GM18858 (cell line): ENCODE data around the gene AFF3.

ENCODE experiments used
- ATAC-seq: cut with Tn5 transposase; IDR thresholded peaks from one replicate; pipeline ENCODE4 v1.9.1; 2021; ENCODE audit not compliant: unreplicated experiment

Gene AFF3

DNA sequence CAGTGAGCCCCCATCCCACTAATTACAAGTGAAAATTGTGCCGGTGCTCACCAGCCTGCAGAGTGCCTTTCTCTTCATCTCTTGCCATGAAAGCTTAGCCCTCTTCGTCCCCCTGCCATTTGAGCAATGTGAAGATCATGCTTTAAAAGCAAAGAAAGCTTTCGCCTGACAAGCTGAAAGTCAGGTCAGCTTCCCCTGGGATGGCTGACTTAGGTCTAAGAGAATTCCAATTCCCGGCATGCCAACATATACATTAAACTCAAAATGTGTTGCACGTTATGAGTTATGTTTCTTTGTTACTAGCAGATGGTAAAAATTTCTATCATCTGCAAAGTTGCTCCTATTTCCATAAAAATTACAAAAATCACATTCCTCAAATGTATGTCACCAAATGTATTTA lies 129.8 kb downstream of the AFF3 start:
- ATAC-seq = no peak

DNA sequence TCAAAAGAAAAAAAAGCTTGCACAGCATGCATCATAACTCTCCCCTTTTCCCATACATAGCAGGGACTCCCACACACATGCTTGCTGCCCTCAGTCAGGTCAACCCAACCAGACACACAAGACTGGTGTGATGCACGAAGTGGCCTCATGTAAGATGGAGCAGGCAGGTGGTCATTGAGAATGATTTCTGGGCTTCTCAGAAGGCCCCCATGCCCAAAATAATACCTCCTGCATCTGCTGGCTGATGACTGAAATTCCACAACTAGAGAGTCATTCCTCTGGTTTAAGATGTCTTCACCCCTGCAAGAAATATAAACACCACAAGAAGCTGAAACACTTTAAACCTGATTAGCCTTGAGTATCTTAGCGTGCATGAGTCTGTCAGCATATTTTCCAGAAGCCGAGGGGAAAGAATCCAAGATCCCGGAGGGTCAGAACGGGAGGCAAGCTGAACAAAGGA lies 131.1 kb downstream of the AFF3 start:
- ATAC-seq = no peak

DNA sequence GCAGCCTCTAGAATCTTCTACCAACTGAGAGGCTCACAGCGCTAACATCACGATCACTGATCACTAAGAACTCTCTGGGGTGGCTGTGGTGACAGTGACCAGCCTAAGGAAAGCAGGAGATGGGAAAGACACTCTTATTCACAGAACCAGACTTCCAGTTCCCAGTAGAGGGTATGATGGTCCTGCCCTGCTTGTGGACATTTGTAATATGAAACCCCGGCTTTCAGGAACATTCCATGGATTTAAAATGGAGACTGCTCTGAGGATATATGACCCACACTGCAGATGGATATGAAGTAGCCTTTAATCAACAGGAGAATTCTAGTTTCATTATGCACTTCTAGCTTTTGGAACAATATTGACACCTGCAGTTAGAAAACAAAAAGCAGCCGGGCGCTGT lies 131.8 kb downstream of the AFF3 start:
- no peak for ATAC-seq

DNA sequence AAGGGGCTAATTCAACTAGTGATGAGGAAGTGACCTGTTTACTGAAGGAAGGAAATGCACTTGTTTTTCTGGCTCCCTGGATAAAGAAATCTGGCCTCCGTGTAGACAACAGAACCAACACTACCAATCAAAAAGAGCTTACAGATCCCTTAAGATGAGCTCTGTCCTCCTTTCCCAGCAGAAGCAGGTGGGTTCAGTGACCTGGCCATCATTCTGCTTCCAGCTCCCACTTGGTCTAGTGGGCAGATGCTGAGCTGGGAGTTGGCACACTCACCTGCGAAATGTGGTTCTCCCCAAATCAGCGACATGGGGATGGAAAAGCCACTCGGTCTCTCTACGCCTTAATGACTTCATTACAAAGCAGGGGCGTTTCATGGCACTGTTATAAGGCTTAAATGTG lies 132.6 kb downstream of the AFF3 start:
- no peak for ATAC-seq

DNA sequence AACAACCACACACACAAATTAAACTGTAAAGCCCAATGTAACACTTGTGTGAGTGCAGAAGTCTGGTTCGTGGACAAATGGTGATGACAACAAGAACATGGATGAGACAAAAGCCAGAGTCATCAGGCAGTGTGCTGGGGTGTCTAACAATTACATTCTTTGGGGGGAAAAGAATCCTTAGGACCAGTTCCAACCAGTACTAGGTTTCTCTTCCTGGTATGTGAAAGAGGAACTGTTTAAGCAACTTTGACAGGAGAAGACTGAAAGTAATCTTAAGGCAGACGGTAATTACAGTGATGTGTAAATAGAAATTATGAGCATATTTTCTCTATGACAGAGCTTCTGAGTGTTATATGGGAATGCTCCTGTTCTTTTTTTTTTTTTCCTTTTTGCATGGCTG lies 133.4 kb downstream of the AFF3 start:
- no peak for ATAC-seq

DNA sequence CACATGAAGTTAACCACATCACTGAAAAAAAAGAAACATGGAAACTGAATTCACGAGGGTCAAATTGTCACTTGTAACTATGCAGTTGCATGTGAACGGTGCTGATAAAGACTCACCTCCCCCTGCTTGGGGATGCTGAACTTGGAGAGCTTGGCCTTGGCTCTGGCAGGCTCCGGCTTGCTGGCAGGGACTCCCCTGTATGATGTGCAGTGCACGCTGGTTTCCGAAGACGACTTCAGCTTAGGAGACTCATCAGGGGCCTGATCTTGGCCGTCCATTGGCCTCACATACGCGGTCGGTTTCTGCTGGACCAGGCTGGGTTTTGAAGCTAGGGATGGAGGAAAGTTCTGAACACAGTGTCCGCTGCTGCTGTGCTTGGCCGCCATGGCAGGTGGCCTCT lies 135.9 kb downstream of the AFF3 start:
- no peak for ATAC-seq

DNA sequence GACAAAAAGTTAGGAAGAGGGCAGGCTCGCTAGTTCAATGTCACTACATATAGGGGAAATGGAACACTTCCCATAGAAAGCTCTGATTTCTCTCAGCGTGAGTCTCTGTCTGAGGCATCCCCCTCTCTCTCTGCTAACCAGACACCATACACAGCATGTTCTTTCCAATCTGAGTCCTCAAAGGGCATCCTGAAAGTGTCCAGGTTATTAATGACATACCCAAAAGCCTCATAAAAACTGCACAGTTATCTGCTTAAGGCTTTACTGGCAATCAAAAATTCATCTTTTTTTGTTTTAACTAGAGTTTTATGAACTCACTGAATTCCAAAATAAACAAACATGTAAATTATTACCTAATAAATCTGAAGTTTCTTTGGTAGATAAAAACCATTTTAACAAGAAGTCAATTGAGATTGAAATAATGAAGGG lies 137.4 kb downstream of the AFF3 start:
- ATAC-seq = no peak

DNA sequence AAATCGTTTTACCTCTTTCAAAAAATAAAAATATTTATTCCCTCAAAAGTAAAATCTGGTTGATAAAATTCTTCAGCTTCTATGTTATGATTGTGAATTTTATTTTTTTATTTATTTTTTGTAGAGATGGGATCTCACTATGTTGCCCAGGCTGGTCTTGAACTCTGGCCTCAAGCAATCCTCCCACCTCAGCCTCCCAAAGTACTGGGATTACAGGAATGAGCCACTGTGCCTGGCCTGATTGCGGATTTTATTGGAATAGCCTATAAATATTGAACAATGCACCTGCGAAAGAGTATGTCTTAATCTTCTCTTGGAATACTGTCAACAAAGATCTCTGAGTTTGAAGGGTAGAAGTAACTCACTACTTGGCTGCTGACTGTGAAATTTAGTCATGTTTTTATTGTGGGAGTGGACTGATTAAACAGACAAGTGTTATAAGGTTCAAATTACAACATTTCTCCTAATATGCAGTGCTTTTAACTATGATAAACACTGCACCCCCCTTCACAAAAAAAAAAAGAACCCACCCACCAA lies 138.0 kb downstream of the AFF3 start:
- no peak for ATAC-seq

DNA sequence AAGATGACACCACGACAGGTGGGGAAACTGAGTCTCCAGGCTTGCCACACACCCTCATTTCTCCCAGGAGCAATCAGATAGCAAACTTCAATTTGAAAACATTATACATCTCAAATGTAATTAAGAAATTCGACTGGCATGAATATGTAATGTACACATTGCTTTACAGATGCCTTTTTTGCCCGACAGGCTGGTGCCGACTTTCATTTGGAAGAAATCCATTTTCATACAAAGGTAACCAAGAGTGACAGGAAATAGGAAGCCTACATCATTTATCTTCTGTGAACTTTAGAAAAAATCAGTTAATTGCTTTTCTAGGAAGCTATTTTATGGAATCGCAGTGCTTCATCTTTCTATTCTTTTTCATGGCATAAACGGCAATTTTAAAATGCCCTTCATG lies 140.3 kb downstream of the AFF3 start:
- no peak for ATAC-seq

DNA sequence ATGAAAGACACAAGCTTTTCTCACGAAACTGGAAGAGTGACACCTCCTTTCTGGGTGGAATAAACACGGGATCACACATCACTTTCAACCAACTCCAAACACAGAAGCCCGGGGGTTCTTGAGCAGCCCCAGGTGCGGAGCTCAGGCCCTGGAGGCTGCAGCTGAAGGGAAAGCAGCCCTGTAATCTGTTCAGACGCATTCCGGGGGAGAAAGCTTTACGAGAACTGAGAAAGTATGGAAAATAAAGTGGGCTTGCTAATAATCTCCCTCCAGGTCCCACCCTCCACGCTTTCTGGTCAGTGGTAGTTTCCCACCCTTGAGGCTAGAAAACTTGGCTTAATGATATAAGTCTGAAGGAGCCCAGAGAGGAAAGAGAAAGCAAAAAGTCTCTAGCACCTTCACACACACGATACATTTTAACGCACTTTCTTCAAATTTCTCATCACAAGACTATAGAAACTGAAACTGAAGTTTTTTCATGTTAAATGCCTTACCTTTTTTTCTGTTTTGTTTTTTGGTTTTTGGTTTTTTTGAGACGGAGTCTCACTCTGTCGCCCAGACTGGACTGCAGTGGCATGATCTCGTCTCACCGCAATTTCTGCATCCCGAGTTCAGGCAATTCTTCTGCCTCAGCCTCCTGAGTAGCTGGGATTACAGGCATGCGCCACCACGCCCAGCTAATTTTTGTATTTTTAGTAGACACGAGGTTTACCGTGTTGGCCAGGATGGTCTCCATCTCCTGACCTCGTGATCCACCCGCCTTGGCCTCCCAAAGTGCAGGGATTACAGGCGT lies 141.3 kb downstream of the AFF3 start:
- no peak for ATAC-seq

DNA sequence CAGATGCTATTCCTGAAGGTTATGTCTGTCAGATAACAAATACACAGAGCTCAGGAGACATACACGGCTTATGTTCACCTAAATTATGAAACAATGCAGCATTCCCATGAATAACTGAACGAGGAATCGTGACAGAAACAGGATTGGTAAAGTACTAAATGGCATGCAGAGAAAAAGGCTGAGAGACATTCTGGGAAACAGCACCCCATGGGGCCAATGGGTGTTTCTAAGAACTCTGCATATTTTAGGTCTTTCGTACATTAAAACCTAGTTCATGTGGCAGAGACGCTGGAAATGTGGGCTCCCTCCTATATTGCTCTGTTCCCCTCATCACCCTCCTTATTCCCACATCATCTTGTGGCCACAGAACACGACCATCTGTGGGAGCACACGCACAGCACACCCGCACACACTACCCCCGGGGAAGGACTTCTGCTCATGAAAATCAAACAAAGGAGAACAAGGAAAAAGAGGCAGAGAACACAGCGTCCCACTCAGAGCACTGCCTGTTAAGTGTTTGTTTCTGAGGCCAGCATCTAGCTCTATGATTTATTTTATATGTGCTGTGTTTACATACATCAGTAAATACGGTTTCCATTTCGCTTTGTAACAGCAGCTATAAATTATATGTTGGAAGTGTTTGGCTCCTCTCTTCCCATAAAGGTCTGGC lies 143.6 kb downstream of the AFF3 start:
- ATAC-seq = no peak

DNA sequence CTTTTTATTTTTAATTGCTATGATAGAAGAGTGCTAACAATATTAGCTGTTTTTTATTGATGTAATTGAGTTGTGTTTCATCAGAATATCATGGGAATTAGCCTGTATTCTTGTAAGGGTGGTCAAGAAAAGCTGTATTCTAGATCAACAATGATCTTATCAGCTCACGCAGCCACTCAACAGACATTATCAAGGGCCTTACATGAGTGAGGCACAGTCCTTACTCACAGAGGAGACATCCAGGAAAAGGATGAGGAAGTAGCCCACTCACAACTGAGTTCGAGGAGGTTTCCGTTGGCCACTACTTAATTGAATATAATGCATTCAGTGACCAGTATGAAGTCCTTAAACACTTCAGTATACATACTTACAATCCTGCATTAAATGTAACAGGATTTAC lies 152.5 kb downstream of the AFF3 start:
- ATAC-seq = no peak

DNA sequence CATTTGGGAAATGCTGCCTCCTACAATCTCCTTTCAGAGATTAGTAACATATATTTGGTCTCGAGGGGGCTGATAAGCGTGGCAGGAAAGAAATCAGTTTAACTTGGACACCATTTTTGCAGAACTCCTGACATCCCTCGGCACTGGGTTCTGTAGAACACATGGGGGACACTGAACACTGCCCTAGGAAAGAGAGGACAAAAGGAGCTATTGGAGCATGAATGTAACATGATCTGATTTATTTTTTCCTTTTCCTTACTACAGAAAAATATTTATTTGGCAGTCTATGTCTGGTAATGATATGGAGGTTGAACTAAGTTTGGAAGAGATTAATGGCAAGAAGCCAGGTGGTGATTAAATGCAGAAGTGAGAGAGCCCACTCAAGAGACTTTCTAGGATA lies 153.8 kb downstream of the AFF3 start:
- no peak for ATAC-seq

DNA sequence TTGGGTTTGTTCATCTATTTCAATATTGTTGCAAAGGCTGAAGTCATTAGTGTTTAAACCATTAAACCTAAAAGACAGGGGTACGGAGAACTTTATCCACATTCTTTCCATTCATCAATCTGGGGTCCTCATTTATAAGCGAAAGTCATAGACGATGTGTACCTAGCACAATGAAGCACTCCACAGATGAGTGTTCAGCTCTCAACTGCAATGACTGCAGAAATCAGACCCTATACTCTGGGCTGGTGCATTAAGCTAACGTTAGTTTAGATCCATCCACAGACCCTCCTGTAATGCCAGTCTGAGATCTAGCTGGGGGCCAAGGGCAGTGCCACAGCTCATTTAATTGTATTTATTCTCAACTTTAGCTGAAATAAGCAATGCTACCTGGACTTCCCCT lies 155.2 kb downstream of the AFF3 start:
- ATAC-seq = no peak

DNA sequence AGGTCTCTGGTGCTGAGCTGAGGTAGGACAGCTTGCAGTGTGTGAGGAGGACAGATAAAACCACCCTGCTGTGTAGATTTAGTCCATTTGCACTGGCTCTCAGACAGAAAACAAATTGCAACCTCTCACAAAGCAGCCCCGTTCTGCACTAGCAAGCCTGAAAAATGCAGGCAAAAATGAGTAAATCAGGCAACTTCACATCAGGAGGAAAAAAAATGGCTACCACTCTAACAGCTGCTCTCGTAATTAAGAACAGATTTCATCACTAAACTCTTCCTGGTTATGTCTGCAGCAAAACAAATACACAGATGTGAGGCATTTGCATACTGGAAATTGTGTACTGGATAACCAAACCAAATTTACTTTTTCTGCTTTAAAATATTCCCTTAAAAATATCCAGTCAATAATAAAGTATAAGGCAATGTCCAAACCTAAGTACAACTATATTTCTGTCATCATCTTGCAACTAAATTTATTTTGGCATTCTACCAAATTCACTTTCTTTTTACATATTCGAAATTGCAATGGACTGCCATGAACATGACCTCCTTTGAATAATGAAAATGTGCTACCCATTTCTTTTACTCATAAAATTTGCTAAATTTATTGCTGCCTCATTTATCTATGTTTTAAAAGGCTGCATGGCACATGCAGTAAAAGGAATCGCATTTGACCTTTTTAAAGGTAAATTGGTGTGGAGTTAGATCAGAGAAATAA lies 157.4 kb downstream of the AFF3 start:
- no peak for ATAC-seq

DNA sequence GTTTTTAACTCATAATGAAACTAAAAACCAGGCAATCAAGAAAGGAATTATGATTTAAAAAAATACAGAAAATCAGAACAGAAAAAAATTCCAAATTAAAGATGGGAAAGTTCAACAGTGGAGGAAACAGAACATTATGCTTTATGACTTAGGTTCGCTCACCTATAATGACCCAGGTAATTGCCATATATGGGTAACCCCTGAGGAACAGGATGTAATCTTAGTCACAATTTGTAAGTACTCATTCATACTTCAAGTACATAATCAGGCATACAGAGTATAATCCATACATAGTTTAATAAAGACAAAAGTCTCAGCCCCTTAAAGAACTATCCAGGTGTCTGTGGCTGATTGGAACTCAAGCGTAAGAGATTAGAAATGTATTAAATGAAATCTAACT lies 159.6 kb downstream of the AFF3 start:
- no peak for ATAC-seq

DNA sequence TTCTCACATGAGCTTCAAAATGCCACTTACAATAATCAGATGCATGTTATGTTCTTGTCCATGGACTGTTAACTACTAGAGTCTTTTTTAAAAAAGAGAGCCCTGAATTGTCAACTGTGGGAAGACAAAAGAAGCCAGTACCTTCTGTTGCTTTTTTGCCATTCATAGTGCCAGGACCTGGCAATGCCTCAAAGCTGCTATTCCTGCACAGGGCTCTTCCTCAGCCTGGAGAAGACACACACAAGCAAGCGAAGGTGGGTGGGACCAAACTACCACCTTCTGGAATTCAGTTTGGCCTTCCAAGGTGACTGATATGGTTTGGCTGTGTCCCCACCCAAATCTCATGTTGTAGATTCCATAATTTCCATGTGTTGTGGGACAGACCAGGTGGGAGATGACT lies 160.6 kb downstream of the AFF3 start:
- no peak for ATAC-seq

DNA sequence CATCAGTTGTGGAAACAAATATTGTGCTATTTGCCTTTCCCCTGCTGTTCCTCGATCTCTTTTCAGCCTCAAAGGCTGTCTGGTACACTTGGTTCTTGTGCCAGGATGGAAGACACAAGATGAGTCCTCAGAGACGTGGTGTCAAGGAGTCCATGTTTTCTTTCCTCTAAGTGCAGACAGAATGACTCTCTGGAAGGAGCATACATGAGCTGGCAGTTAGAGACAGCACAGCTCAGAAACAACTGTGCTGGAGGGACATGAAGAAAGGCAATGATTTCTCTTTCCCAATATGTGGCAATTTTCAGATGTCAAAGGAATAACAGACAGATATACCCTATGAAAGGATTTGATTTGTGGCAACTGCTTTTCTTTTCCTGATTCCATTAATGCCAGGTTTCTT lies 162.2 kb downstream of the AFF3 start:
- ATAC-seq = no peak

DNA sequence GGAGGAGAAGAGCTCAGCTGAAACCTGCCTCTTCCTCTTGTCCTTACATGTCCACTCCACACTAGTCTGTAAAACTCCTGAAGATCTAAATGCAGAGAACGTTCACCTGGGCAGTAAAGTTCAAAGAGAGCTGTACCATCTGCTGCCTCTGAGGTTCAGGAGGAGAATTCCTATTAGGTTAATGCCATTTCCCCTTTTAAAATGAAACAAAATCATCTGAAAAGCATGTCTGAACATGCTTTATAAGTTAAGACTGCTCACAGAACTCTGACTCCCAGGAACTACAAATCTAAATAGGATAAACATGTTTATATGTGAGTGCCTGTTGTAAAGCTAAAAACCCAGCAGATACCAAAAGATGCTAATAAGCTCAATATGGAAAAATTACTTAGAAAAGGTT lies 164.4 kb downstream of the AFF3 start:
- ATAC-seq = no peak

DNA sequence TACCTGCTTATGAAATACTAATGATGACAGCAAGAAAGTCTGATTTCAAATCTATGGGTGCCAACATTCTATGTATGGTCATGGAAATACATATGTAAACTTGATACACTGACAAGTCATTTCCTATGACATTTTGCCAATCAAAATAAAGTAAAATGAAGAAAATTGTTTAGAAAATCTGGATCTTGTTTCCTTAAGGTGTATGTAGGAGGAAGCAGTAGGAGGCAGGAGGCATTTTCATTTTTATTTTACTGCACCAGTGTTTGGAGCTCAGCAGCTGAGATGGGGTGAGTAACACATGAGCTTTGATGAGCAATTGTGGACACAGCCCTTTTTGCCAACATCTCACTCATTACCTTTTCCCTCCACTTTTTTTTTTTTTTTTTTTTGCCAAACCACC lies 167.0 kb downstream of the AFF3 start:
- ATAC-seq = no peak

DNA sequence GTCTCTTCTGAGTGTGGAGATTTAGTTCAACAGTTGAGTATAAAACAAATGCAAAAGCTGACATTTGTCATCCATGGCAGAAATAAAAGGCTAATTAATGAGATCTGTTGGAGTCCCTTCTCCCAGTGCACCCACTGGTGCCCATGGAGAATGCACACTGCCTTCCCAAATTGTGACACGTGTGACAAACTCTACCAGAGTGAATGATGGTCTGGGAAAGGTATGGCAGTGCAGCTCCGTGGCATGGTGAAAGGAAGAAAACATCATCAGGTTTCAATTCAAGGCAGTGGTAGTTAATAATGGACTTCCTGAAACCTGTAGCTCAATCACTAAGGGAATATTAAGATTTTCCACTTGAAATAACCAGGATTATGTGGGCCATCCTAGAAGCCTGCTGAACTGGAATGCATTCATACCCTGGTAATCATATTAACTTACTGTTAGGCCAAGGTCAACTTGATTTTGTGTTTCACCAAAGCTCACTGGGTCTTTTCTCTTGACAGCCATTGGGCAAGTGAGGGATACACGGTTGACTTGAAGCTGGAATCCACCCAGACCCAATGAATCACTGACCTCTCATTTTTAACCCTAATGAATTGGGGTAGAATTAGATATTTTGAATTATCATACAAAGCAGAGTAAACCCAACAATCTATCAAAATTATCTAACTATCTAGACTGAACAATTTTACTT lies 167.6 kb downstream of the AFF3 start:
- no peak for ATAC-seq
